Effector memory CD8-positive, alpha-beta T cell (primary cell): ENCODE data around the gene ODF4.
"Not testable (repeated sequence)": the region's sequence is repeated elsewhere in the genome, so short reads cannot be mapped to it uniquely, and the experiment has no call there.

Experiments
- ATAC-seq: fragments of 150-1000 bp; cut with Tn5 transposase; replicated peaks from 2 replicates; pipeline ENCODE4 v1.10.0; 2021; ENCODE audit warnings: mild to moderate bottlenecking, moderate library complexity
- DNase-seq, 3 experiments: peaks; one replicate each; pipeline ENCODE4 v3.0.0; 2021
- H3K27ac Mint-ChIP-seq, 2 donors: one replicate each; pipeline ENCODE4 v1.8.0; 2022; ENCODE audit warnings: mild to moderate bottlenecking in 2 of 2, mixed read lengths in 2 of 2, moderate library complexity in 2 of 2
- H3K27me3 Mint-ChIP-seq, 2 donors: one replicate each; pipeline ENCODE4 v1.8.0; 2022; ENCODE audit warnings: mixed read lengths in 2 of 2
- H3K36me3 Mint-ChIP-seq: one replicate; pipeline ENCODE4 v1.8.0; 2022; ENCODE audit warnings: mild to moderate bottlenecking, moderate library complexity, mixed read lengths; ENCODE audit not compliant: insufficient read depth
- H3K4me1 Mint-ChIP-seq, 2 donors: one replicate each; pipeline ENCODE4 v1.8.0; 2022; ENCODE audit warnings: low read depth in 2 of 2, mixed read lengths in 2 of 2
- H3K4me3 Mint-ChIP-seq, 2 donors: one replicate each; pipeline ENCODE4 v1.8.0; 2022; ENCODE audit warnings: mild to moderate bottlenecking in 2 of 2, mixed read lengths in 2 of 2, moderate library complexity in 2 of 2
- H3K9me3 Mint-ChIP-seq, 2 donors: one replicate each; pipeline ENCODE4 v1.8.0; 2022; ENCODE audit warnings: mixed read lengths in 2 of 2

Gene ODF4

GRCh38 chr17:8337802-8338752 is 1.6 kb upstream of the ODF4 start:
- Mint-ChIP-seq H3K4me3 (peak overlapping the region in 1 of 2 donors; percentile 16), H3K36me3 (no peaks in the 10 kb centered on the region)
- ATAC-seq = no peak

GRCh38 chr17:8338753-8339140 is 893 bp upstream of the ODF4 start:
- Mint-ChIP-seq H3K27ac (peak overlapping the region in 1 of 2 donors; percentile 19), H3K4me3 (peak overlapping the region in 1 of 2 donors; percentile 16), H3K36me3 (no peaks in the 10 kb centered on the region), H3K27me3 (peaks cover 3 to 21% of the 10 kb centered on the region in 2 donors), H3K4me1 (peaks cover 5 to 8% of the 10 kb centered on the region in 2 donors), H3K9me3 (no peaks in the 10 kb centered on the region)
- ATAC-seq (no peak), DNase-seq (no peak)

More at GRCh38 chr17:8337802-8338752, 1.6 kb upstream of the ODF4 start:
- peaks cover 8 to 27% of the 10 kb centered on the region in 2 donors for H3K27me3 Mint-ChIP-seq
- H3K27ac Mint-ChIP-seq = no peak overlapping the region
- H3K9me3 Mint-ChIP-seq = no peaks in the 10 kb centered on the region
- peaks cover 5 to 8% of the 10 kb centered on the region in 2 donors for H3K4me1 Mint-ChIP-seq
- no peak for DNase-seq

DNA sequence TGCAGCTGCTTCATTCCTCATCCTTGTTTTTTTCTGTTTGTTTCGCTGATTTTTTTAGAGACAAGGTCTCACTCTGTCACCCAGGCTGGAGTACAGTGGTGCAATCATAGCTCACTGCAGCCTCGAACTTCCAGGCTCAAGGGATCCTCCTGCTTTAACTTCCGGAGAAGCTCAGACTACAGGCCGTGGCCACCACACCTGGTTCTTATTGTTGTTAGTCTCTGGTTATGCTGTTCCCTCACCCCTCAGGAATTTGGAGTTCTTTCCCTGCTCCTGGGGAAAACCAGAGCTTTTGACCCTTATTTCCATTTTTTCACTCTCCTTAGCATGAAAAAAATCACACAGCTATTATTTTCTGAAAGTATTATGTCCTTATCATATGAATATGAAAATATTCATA is 1.8 kb downstream of the ODF4 start:
- no peaks in the 10 kb centered on the region for H3K9me3 Mint-ChIP-seq
- no peak overlapping the region for H3K27ac Mint-ChIP-seq
- no peaks in the 10 kb centered on the region for H3K36me3 Mint-ChIP-seq
- H3K27me3 Mint-ChIP-seq = peaks cover 10 to 21% of the 10 kb centered on the region in 2 donors
- DNase-seq = no peak
- H3K4me1 Mint-ChIP-seq = peaks cover 5 to 8% of the 10 kb centered on the region in 2 donors
- no peak for ATAC-seq
- H3K4me3 Mint-ChIP-seq = no peak overlapping the region

- DNase-seq = no peak
- Mint-ChIP-seq H3K36me3 (no peaks in the 10 kb centered on the region), H3K27me3 (peaks cover 29 to 44% of the 10 kb centered on the region in 2 donors), H3K4me3 (no peak overlapping the region), H3K27ac (no peak overlapping the region), H3K9me3 (no peaks in the 10 kb centered on the region), H3K4me1 (no peaks in the 10 kb centered on the region)
- no peak for ATAC-seq
These were observed 5.5 kb downstream of the ODF4 start for GRCh38 chr17:8345052-8345690.

GRCh38 chr17:8345951-8346665 is 6.5 kb downstream of the ODF4 start:
- Mint-ChIP-seq H3K27ac (no peak overlapping the region), H3K4me3 (no peak overlapping the region)
- no peak for ATAC-seq

DNA sequence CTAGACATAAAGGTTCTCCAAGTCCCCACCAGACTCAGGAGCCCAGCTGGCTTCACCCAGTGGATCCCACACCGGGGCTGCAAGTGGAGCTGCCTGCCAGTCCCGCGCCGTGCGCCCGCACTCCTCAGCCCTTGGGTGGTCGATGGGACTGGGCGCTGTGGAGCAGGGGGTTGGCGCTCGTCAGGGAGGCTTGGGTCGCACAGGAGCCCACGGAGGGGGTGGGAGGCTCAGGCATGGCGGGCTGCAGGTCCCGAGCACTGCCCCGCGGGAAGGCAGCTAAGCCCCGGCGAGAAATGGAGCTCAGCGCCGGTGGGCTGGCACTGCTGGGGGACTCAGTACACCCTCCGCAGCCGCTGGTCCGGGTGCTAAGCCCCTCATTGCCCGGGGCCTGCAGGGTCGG is 7.4 kb downstream of the ODF4 start:
- not testable (repeated sequence) for ATAC-seq, H3K27ac Mint-ChIP-seq, H3K36me3 Mint-ChIP-seq, DNase-seq, H3K4me3 Mint-ChIP-seq, H3K9me3 Mint-ChIP-seq, H3K4me1 Mint-ChIP-seq
- H3K27me3 Mint-ChIP-seq = peaks cover 32 to 49% of the 10 kb centered on the region in 2 donors

More at GRCh38 chr17:8345951-8346665, 6.5 kb downstream of the ODF4 start:
- H3K36me3 Mint-ChIP-seq = no peaks in the 10 kb centered on the region
- no peaks in the 10 kb centered on the region for H3K9me3 Mint-ChIP-seq
- peaks cover 32 to 49% of the 10 kb centered on the region in 2 donors for H3K27me3 Mint-ChIP-seq
- no peak for DNase-seq
- H3K4me1 Mint-ChIP-seq = no peaks in the 10 kb centered on the region

DNA sequence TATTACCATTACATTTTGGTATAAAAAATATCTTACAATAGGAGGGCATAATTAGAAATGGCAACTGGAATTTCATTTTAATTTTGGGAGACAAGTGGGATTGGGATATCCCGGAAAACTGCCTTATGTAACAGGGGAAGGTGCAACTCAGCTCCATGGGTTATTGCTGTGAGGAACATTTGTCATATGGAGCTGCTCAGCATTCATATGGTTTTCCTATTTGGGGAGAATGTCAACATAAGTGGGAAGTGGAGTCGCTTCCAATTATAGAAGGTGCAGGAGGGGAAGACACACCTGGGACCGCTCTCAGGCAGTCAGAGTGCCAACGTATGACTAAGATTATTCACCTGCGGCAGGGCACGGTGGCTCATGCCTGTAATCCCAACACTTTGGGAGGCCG is 10.7 kb downstream of the ODF4 start:
- H3K4me1 Mint-ChIP-seq = no peaks in the 10 kb centered on the region
- DNase-seq (no peak), ATAC-seq (no peak)
- no peaks in the 10 kb centered on the region for H3K36me3 Mint-ChIP-seq
- H3K27ac Mint-ChIP-seq = no peak overlapping the region
- no peak overlapping the region for H3K4me3 Mint-ChIP-seq
- peaks cover 32 to 51% of the 10 kb centered on the region in 2 donors for H3K27me3 Mint-ChIP-seq
- H3K9me3 Mint-ChIP-seq = no peaks in the 10 kb centered on the region

- Mint-ChIP-seq H3K4me3 (no peak overlapping the region), H3K27ac (no peak overlapping the region), H3K36me3 (no peaks in the 10 kb centered on the region), H3K27me3 (peaks cover 11 to 24% of the 10 kb centered on the region in 2 donors), H3K9me3 (no peaks in the 10 kb centered on the region), H3K4me1 (no peaks in the 10 kb centered on the region)
- no peak for ATAC-seq
- DNase-seq = no peak
These were observed 14.1 kb downstream of the ODF4 start for GRCh38 chr17:8353736-8354135.

DNA sequence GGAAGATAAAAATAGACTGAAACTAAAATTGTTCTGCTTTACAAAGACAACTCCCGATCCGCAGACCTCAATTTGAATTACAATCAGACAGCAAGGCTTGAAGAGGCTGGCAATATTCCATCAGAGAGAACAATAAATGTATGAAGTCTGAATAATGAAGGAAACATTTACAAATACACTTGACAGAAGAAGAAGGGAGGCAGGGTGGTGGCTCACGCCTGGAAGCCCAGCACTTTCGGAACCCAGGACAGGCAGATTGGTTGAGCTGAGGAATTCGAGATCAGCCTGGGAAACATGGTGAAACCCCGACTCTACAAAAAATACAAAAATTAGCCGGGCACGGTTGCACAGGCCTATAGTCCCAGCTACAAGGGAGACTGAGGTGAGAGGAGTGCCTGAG is 14.6 kb downstream of the ODF4 start:
- no peak overlapping the region for H3K4me3 Mint-ChIP-seq
- H3K9me3 Mint-ChIP-seq = no peaks in the 10 kb centered on the region
- DNase-seq (no peak), ATAC-seq (no peak)
- no peaks in the 10 kb centered on the region for H3K36me3 Mint-ChIP-seq
- no peak overlapping the region for H3K27ac Mint-ChIP-seq
- peaks cover 11 to 24% of the 10 kb centered on the region in 2 donors for H3K27me3 Mint-ChIP-seq
- no peaks in the 10 kb centered on the region for H3K4me1 Mint-ChIP-seq

GRCh38 chr17:8357910-8358309 is 18.3 kb downstream of the ODF4 start:
- no peak for ATAC-seq
- peaks cover 0 to 9% of the 10 kb centered on the region in 2 donors for H3K27me3 Mint-ChIP-seq
- no peaks in the 10 kb centered on the region for H3K36me3 Mint-ChIP-seq
- H3K4me3 Mint-ChIP-seq = no peak overlapping the region
- H3K27ac Mint-ChIP-seq = no peak overlapping the region
- DNase-seq = no peak
- no peaks in the 10 kb centered on the region for H3K9me3 Mint-ChIP-seq
- H3K4me1 Mint-ChIP-seq = no peaks in the 10 kb centered on the region

DNA sequence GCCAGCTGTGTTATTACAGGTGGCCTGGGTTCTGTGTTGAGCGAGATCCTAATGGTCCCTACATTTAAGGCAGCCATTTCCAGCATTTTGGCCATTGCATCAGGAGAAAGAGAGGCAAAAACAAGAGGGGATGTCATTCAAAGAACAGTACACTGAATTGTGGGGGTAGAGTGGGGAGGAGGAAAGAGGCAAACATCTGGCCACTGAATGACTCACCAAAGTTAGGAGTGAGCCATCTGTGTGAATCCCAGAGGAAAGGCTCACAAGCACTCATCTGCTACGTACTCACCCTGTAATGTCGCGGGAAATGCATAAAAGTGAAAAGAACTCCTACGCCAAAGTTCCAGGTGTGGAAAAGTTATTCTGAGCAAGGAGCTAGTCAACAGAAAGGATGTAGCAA is 20.1 kb downstream of the ODF4 start:
- H3K36me3 Mint-ChIP-seq = no peaks in the 10 kb centered on the region
- H3K4me1 Mint-ChIP-seq = no peaks in the 10 kb centered on the region
- H3K4me3 Mint-ChIP-seq = no peak overlapping the region
- DNase-seq (no peak), ATAC-seq (no peak)
- no peaks in the 10 kb centered on the region for H3K27me3 Mint-ChIP-seq
- H3K9me3 Mint-ChIP-seq = no peaks in the 10 kb centered on the region
- no peak overlapping the region for H3K27ac Mint-ChIP-seq

DNA sequence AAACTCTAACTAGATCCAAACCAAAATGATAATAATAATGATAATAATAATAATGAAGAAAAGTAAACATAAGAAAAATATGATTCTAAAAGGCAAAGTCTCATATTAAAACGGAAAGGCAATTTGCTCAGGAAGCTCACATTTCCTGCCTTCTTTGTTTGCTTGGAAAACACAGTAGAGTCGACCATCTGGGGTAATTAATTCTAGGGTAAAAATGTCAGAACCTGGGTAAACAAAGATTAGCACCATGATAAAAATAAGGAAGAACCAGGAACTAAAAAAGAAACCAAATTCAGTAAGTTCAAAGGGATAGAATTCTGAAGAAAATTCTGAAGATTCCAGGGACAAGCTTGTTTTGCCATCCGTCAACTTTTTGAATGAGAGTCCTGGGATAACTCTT is 20.6 kb downstream of the ODF4 start:
- H3K4me3 Mint-ChIP-seq = no peak overlapping the region
- ATAC-seq = no peak
- no peaks in the 10 kb centered on the region for H3K27me3 Mint-ChIP-seq
- no peaks in the 10 kb centered on the region for H3K36me3 Mint-ChIP-seq
- DNase-seq = no peak
- H3K4me1 Mint-ChIP-seq = no peaks in the 10 kb centered on the region
- H3K27ac Mint-ChIP-seq = no peak overlapping the region
- H3K9me3 Mint-ChIP-seq = no peaks in the 10 kb centered on the region

- ATAC-seq = no peak
- H3K4me1 Mint-ChIP-seq = no peaks in the 10 kb centered on the region
These were observed 21.1 kb downstream of the ODF4 start for GRCh38 chr17:8360751-8361150.

More at GRCh38 chr17:8360751-8361150, 21.1 kb downstream of the ODF4 start:
- no peaks in the 10 kb centered on the region for H3K36me3 Mint-ChIP-seq
- H3K9me3 Mint-ChIP-seq = no peaks in the 10 kb centered on the region
- H3K27me3 Mint-ChIP-seq = no peaks in the 10 kb centered on the region
- H3K27ac Mint-ChIP-seq = no peak overlapping the region
- DNase-seq = no peak
- no peak overlapping the region for H3K4me3 Mint-ChIP-seq
